ENCODE data around the gene RUNX2.
A peak's percentile ranks its signal among the peaks of the same experiment; 100 is the strongest.

Gene RUNX2

DNA sequence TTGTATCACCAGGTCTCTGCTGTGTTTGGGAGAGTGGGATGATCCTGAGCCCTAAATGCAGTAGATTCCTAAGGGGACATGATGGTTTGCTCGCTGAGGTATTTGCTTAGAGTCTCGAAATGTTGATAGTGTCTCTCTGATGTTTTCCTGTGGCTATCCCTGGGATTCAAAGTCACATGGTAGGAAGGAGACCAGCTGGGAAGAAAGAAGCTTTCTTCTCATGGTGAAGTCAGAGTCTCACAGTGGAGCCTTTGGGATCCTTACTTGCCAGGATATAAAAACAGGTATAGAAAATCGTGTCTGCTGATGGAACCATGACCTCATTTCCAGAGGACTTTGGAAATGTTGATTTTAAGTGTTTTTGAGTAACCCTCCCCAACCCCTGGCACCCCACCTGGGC lies 308.9 kb downstream of the RUNX2 start:
- in situ Hi-C loops (cut with HindIII; ENCODE audit: low pct_ligation_motif_present, low pct_unique_long_range_greater_than_20kb, low sequenced_read_pairs): no loop called here

DNA sequence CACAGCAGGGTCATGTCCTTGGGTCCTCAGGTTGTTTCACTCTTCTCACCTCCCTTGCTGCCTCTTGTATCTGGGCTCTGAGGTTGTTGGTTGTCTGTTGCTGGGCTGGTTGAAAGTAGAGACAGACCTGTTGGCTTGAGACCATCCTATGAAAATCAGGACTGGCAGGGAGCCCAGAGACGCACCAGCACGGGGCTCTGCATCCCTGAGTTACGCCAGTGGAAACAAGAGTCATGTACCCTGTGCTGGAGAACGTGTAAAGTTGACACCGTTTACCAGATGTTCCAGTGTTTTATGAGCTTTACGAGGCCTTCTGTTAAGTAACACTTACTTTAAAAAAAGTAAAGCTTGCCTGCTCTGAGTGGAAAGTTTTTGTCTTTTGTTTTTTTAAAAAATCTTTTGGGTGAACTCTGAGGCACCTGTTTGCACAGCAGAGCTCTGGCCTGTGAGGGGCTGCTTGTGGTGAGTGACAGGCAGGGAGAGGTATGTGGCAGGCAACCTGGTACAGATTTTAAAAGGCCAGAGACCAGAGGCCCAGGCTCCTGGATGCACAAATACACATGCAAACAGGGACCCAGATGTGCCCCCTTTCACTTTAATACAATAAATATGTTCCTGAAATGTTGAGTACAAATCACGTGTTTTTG lies 309.6 kb downstream of the RUNX2 start:
- in situ Hi-C loops (cut with HindIII; ENCODE audit: low pct_ligation_motif_present, low pct_unique_long_range_greater_than_20kb, low sequenced_read_pairs): no loop called here
- DNase-seq: no peak

More for the DNA sequence above, 308.9 kb downstream of the RUNX2 start:
- DNase-seq: no peak

DNA sequence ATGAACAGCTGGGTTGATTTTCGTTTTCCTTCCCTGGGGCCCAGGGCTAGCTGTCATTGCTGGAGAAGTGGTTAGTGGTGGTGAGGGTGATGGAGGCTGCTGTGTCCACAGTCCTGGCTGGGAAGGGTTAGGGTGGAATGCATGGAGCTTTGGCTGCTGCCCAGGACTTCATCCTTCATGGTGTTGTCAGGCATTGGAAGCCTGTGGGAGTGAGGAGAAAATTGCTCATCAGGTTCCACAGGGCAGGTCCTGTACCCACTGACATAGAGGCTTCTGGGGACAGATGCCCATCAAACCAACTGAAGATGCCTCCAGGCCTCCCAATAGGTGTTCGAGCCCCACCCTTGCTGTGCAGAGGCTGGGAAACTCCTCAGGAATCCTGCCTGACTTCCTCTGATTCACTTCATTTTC lies 312.0 kb downstream of the RUNX2 start:
- no peak for DNase-seq
- in situ Hi-C loops (cut with HindIII; ENCODE audit: low pct_ligation_motif_present, low pct_unique_long_range_greater_than_20kb, low sequenced_read_pairs): no loop called here

DNA sequence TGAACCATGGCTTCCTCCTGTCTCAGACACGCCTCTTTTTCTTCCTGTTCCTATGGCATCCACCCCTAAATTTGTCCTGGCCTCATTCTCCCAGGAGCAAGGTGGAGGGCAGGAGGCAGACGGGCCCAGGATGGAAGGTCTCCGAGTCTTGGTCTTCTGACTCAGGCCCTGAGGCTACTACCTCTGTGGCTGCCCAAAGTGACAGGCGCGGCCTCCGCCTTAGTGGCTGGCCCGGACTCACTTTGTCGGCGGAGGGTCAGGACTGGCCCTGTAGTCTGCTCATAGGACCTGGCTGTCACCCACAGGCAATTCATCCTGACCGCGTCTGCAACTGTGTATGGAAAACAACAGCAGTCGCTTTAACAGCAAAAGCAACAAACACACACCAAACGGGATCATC lies 312.7 kb downstream of the RUNX2 start:
- no peak for DNase-seq
- in situ Hi-C loops (cut with HindIII; ENCODE audit: low pct_ligation_motif_present, low pct_unique_long_range_greater_than_20kb, low sequenced_read_pairs): no loop called here

DNA sequence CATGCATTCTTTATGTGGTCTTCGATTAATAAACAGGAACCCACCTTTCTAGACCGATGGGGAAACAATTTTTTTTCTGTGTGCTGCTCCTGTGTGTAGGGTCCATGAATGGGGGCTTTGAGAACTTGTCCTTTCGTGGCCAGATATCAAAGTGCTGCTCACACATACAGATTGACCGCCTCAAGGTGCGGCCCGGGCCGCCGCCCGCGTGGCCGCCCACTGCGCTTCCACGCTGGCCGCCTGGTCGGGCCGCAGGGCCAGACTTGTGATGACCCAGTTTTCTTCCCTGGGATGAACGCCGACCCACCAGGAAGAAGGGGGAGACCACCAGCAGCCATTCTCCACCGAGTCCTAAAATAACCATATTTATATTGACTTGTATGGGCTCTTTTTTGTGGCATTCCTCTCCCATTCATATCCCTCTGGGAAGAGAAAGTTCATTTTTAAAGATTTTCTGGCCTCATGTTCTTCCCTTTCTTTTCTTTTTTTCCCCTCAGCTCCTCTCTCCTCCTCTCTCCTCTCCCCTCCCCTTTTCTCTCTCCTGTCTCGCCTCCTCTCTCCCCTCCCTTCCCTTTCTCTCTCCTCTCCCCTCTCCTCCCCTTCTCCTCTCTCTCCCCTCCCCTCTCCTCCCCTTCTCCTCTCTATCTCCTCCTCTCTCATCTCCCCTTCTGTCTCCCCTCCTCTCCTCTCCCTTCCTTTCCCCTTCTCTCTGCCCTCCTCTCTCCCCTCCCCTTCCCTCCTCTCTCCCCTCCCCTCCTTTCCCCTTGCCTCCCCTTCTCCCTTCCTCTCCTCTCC lies 314.4 kb downstream of the RUNX2 start:
- in situ Hi-C loops (cut with HindIII; ENCODE audit: low pct_ligation_motif_present, low pct_unique_long_range_greater_than_20kb, low sequenced_read_pairs): no loop called here

DNA sequence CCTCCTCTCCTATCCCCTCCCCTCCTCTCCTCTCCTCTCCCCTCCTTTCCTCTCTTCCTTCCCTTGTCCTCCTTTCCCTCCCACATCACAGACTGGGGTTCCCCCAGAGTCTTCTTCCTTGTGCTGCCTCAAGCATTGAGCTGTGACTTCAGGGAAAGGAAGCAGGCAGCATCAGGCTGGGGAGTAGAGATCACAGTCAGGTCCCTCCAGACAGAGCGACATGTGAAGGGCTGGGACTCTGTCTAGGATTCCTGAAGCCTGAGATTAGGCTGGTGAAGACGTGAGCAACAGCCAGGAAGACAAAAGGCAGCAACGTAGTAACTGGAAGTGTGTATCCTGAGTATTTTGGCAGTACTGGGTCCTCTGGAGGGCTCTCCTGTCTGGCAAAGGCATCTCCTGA lies 315.0 kb downstream of the RUNX2 start:
- no peak for DNase-seq
- in situ Hi-C loops (cut with HindIII; ENCODE audit: low pct_ligation_motif_present, low pct_unique_long_range_greater_than_20kb, low sequenced_read_pairs): no loop called here

More for the DNA sequence above, 314.4 kb downstream of the RUNX2 start:
- no peak for DNase-seq

DNA sequence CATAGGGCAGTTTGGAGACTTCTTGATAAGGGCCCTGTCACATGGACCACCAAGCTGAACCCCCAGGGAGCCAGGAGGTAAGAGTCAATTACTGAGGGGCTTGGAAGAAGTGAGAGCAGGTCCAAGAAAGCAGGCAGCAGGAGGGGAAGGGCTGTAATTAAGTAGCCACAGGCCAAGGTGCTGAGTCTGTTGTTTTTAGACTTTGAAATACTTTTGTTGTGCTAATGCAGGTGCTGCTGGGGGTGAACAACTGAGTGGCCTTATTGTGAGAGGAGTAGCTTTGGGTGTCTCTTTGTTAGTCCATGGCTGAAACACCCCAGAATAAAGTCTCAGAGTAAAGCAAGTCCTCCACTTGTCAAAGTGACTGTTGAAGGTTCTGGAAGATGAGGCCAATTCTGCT lies 316.6 kb downstream of the RUNX2 start:
- no peak for DNase-seq
- in situ Hi-C loops (cut with HindIII; ENCODE audit: low pct_ligation_motif_present, low pct_unique_long_range_greater_than_20kb, low sequenced_read_pairs): no loop called here

DNA sequence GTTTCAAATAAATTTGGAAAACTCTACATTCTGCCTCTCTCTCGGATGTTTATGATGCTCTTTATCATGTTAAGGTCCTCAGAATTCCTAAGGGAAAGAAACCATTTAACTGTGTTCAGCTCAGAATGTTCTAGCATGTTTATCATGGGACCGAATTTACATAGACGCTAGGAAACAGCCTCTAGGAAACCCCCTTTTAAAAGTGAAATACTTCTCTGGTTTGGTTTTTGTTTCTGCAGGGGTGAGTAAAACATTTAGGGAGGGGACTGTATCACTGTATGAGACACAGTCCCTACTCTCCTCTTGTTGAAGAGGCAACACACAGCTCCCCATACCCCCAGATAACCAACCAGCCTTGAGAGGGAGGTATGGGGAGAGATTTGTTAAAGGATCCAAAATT lies 317.2 kb downstream of the RUNX2 start:
- in situ Hi-C loops (cut with HindIII; ENCODE audit: low pct_ligation_motif_present, low pct_unique_long_range_greater_than_20kb, low sequenced_read_pairs): no loop called here
- DNase-seq: no peak

DNA sequence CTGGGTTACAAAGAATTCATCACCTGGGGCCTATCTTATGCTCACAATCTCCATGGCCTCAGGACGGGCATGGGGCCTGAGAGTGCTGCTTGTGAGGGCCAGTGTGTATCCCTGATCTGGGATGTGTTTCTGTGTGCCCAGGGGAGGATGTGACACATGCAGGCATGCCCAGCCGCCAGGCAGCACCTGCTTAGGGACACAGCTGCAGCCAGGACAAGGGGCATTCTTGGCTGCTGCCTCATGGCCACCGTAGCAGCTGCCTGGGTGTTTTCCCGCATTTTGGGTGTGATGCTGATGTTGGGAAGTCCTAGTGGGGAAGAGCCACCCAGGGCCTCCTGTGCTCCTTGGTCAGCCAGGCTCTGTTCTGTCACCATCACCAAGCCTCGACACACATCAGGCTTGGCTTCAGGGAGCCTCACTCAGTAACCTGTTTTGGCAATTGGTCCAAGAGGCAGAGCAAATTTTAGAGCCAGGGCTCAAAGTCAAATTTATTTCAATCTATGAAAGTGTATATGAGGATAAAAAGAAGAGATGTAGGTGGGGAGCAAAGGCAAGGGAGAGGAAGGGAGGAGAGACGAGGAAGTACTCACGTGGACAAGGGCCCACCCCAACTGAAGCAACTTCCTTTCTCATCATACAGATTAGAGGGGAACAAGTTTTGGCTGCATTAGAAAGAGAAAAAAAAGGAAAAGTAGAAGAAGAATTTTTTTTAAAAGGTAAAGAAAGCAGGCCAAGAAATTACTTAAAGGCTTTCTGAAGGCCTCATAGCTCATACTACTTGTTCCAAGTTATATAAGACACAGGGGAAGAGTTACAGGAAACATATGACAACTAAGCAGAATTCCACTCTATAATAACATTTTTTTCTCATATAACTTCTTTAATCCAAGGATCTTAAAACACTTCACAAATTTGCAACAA lies 319.5 kb downstream of the RUNX2 start:
- no peak for DNase-seq
- in situ Hi-C loops (cut with HindIII; ENCODE audit: low pct_ligation_motif_present, low pct_unique_long_range_greater_than_20kb, low sequenced_read_pairs): no loop called here

DNA sequence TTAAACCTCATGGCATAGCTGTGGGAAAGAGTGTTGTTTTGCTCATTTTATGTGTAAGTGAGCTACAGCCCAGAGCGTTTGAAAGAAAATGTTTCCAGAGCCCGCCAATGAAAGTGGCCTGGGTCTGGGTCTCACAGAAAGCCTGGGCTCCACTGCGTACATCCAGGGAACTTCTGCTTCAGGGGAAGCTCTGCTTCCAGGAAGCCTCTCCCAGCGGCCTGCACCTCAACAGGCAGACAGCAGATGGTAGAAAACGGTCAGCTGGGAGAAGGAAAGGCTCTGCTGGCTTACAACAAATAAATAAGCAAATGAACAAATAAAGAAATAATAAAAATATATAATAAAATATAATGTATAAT lies 320.1 kb downstream of the RUNX2 start:
- in situ Hi-C loops (cut with HindIII; ENCODE audit: low pct_ligation_motif_present, low pct_unique_long_range_greater_than_20kb, low sequenced_read_pairs): no loop called here
- no peak for DNase-seq

DNA sequence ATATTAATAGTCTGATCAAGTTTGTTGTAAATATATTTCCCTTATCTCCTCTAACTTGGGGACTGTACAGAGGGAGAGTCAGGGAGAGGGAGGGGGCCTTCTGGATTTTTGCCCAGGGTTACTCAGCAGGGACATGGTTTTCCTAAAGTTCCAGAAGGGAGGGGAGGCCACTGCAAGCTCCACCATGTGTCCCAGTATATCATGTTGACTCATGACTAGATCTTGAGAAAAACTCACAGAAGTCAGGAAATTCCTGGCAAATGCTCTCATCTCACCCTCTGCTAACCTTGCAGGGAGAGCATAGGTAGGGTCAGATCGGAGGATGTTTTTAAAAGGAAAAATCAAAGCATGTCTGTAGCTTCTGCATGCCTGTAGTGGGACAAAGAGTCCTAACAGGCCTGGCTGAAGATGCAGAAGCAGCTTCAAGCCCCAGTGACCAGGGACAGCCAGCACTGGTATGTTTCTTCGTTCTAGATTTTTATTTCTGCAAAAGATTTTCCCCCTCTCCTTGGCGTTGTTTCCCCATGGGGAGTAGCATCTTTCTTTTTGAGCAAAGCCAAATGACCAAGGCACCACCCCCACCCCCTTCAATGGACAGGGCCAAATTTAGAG lies 322.5 kb downstream of the RUNX2 start:
- DNase-seq: peak; percentile 91
- in situ Hi-C loops (cut with HindIII; ENCODE audit: low pct_ligation_motif_present, low pct_unique_long_range_greater_than_20kb, low sequenced_read_pairs): no loop called here

DNA sequence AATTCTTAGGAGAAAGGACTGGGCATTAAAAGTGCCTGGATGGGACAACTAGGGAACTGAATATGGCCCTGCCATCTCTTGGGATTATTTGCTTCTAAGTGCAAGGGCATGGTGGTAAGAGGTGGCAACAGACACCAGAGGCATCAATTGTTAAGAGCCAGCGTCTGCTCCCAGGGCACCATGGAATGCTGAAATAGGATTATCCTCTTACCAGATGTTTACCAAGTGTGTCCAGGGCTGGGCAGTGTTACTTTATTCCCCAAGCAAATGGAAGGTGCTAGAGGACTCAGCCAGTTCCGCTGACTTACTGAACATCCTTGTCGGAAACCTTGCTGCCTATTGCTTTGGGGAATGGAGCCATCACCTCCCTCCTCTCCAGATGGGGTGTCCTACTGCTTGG lies 323.2 kb downstream of the RUNX2 start:
- no peak for DNase-seq
- in situ Hi-C loops (cut with HindIII; ENCODE audit: low pct_ligation_motif_present, low pct_unique_long_range_greater_than_20kb, low sequenced_read_pairs): no loop called here

DNA sequence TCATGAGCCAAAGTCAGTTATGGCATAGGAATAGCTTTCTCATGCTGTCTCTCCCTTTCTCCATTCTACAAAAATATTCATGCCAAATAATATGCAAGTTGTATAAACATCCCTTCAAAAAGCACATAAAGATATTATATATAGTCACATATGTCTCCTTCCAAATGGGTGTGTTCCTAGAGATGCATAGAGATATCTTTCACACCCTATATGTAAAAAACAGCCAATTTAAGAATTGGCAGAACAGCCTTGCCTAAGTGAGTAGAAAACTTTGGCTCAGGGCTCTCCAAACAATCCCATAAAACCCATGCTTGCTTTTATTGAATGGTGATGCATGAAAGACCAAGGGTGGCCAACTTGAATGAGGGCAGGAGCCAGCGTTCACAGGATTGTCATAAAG lies 324.3 kb downstream of the RUNX2 start:
- in situ Hi-C loops (cut with HindIII; ENCODE audit: low pct_ligation_motif_present, low pct_unique_long_range_greater_than_20kb, low sequenced_read_pairs): no loop called here

DNA sequence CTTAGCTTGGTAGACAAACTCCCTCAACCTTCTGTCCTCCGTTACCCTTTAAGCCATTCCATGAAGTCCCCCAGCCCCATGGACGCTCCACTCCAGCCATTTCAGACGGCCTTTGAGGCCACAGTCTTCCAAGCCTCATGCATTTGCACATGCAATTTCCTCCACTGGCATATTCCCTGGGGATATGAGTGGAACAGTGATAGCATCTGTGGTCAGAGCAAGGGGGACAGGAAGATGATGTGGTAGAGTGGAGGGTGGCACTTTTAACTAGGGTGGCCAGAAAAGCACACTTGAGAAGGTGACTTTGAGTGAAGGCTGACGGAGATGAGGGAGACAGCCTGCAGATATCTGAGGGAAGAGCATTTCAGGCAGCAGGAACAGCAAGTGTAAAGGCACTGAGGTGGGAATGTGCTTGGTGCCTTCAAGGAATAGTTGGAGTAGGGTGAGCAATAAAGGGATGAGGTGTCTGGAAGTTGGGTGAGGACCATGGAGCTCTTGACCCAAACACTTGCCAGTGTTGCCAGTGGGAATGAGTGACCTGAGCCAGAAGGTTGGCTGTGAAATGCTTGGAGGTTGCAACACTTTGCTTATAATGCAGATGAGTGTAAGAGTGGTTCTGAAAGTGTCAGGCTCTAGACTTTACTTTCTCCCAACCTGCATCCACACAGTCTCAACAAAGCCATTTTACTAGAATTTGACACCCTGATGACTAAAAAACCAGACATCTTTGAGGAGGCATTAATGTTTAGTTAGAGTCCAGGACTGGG lies 325.2 kb downstream of the RUNX2 start:
- in situ Hi-C loops (cut with HindIII; ENCODE audit: low pct_ligation_motif_present, low pct_unique_long_range_greater_than_20kb, low sequenced_read_pairs): no loop called here
- DNase-seq: no peak

More for the DNA sequence above, 324.3 kb downstream of the RUNX2 start:
- no peak for DNase-seq

DNA sequence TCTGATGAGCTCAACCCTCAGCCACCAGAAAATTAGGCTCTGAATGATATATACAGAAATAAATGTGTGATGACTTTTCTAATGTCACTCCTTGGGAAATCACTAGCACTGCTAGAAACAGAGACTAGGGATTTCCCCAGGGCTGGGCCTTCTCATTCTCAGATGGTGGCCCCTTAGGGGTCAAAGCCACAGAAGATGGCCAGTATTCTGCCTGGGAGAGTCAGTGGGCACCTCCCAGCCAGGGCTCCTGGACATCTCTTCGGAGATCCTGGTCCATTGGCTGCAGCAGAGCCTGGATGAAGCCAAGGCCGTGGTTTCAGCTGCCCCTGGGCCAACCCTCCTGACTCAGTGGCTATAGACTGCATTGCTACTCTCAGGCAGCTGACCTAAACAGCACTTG lies 326.5 kb downstream of the RUNX2 start:
- no peak for DNase-seq
- in situ Hi-C loops (cut with HindIII; ENCODE audit: low pct_ligation_motif_present, low pct_unique_long_range_greater_than_20kb, low sequenced_read_pairs): no loop called here

DNA sequence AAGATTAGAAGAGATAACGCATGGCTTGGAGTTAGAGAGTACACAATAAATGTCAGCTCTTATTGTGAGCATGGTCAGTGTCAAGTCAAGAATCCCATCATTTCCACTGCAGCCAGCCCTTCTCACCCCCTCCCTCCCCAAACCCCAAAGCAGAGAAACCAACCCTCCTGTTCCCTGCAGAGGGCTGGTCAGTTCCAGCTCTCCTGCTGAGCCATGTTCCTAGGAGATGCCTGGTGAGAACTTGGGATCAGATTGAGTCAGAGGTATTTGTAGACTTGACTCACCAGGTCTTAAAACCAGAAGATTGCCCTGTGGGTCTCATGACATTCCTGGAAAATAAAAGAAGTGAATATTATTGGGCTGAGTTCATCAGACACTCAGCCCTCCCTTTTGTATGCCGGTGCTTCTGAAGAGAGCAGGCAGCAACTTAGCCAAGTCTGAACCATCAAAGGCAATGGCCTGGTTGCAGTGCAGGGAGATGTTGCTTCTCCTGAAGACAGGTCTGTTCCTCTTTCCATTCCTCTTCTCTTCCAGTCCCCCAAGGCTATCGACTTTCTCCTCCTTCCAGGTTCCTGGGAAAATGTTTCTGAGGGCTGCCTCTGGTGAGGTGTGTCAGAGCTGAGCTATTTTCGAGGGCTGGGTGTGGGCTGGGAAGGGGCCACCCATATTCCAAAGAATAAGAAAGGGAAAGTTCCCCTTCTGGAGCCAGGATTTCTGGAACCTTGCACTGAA lies 327.8 kb downstream of the RUNX2 start:
- in situ Hi-C loops (cut with HindIII; ENCODE audit: low pct_ligation_motif_present, low pct_unique_long_range_greater_than_20kb, low sequenced_read_pairs): no loop called here
- DNase-seq: peak; percentile 98

DNA sequence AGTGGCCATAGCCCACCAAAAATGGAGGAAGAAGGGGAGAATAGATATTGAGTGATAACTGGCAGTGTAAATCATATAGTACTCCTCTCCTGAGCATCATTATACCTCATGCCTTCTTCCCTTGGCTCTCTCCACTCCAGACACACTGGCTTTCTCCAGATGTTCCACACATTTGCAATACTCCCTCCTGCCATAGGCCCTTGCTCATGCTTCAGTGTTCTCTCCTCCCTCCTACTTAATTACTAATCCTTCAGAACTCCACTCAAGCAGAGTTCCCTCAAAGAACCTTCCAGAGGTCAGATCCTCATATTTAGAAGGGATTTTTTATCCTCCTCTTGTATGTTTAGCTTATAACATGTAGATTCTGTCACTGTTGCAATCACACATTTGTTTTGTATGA lies 329.1 kb downstream of the RUNX2 start:
- DNase-seq: peak; percentile 36
- in situ Hi-C loops (cut with HindIII; ENCODE audit: low pct_ligation_motif_present, low pct_unique_long_range_greater_than_20kb, low sequenced_read_pairs): no loop called here

DNA sequence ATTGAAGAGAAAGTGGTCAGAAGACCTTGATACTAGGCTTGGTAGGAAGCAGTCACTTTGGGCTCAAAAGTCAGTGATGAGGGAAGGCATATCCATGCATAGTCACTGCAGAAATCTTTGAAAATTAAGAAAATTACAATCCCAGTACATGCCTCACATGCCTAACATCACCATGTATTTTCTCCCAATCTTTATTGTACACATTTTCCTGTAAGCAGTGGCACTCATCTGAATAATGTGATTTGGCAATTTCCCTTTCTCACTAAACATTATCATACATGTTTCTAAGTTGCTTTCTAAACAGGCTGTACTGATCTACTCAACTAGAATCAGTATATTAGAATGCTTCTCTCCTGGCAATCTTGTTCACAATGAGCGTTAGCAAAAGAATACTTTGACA lies 330.3 kb downstream of the RUNX2 start:
- no peak for DNase-seq
- in situ Hi-C loops (cut with HindIII; ENCODE audit: low pct_ligation_motif_present, low pct_unique_long_range_greater_than_20kb, low sequenced_read_pairs): no loop called here
